HEK293 (cell line): Measurements from ENCODE around the gene NPR2.

Experiments
- CTCF ChIA-PET: fragments of 350-600 bp; formaldehyde crosslinking; extraction: SDS; loops from one replicate; lab custom pipeline; 2021; ENCODE audit warnings: antibody characterized with exemption; lab: Yijun Ruan, JAX
- POLR2A ChIA-PET: fragments of 300-600 bp; formaldehyde crosslinking; extraction: SDS; loops from one replicate; lab custom pipeline; 2020; ENCODE audit warnings: antibody characterized with exemption, inconsistent platforms; lab: Yijun Ruan, JAX
- H3K27ac ChIP-seq: fragments of 200-500 bp; sonication (Bioruptor generic); 2 replicates; pipeline ENCODE4 v1.5.1; 2014; ENCODE audit warnings: low read depth, low read length, control low read depth, inconsistent platforms; ENCODE audit errors: extremely low read depth
- H3K36me3 ChIP-seq, 2 experiments: fragments of 200-500 bp in 1 of 2; sonication (Bioruptor generic) in 1 of 2; 1 replicate in 1 of 2; 2 replicates in 1 of 2; pipeline ENCODE4 v1.5.1; 2014 to 2017; ENCODE audit warnings: inconsistent platforms in 2 of 2, low read length in 2 of 2; ENCODE audit not compliant: control insufficient read depth in 2 of 2, insufficient read depth in 1 of 2
- H3K4me1 ChIP-seq: fragments of 200-500 bp; sonication (Bioruptor generic); 2 replicates; pipeline ENCODE4 v1.5.1; 2014; ENCODE audit warnings: mild to moderate bottlenecking, low read length, inconsistent platforms; ENCODE audit not compliant: control insufficient read depth, insufficient read depth
- H3K4me3 ChIP-seq: 2 replicates; pipeline ENCODE4 v1.5.1; 2011; ENCODE audit warnings: low read depth, mild to moderate bottlenecking, control low read depth, low read length, moderate library complexity
- H3K9me3 ChIP-seq: fragments of 200-500 bp; sonication (Bioruptor generic); 2 replicates; pipeline ENCODE4 v1.5.1; 2014; ENCODE audit warnings: low read depth, low read length, inconsistent platforms; ENCODE audit not compliant: control insufficient read depth, insufficient read depth
- BCL11A ChIP-seq: fragments of 450-650 bp; formaldehyde crosslinking; IDR thresholded peaks from 2 replicates; pipeline ENCODE4 v1.5.1; 2016; ENCODE audit warnings: low read depth, missing biosample characterization, missing genetic modification characterization
- GLIS1 ChIP-seq: fragments of 450-650 bp; formaldehyde crosslinking; IDR thresholded peaks from 2 replicates; pipeline ENCODE4 v1.5.1; 2016; ENCODE audit warnings: missing biosample characterization, missing genetic modification characterization
- KLF1 ChIP-seq: fragments of 450-650 bp; formaldehyde crosslinking; IDR thresholded peaks from 2 replicates; pipeline ENCODE4 v1.5.1; 2016; ENCODE audit warnings: missing biosample characterization, missing genetic modification characterization
- KLF10 ChIP-seq: fragments of 450-650 bp; IDR thresholded peaks from 2 replicates; pipeline ENCODE4 v1.5.1; 2018; ENCODE audit warnings: missing biosample characterization, mild to moderate bottlenecking, missing genetic modification characterization
- KLF16 ChIP-seq: fragments of 450-650 bp; formaldehyde crosslinking; IDR thresholded peaks from 2 replicates; pipeline ENCODE4 v1.5.1; 2017; ENCODE audit warnings: missing biosample characterization, missing genetic modification characterization
- PRDM1 ChIP-seq: fragments of 450-650 bp; formaldehyde crosslinking; IDR thresholded peaks from 2 replicates; pipeline ENCODE4; 2016; ENCODE audit warnings: missing biosample characterization, missing genetic modification characterization
- WT1 ChIP-seq: fragments of 450-650 bp; formaldehyde crosslinking; IDR thresholded peaks from 2 replicates; pipeline ENCODE4 v1.5.1; 2016; ENCODE audit warnings: missing biosample characterization, missing genetic modification characterization
- YY2 ChIP-seq: fragments of 450-650 bp; formaldehyde crosslinking; IDR thresholded peaks from 2 replicates; pipeline ENCODE4 v1.5.1; 2016; ENCODE audit warnings: missing biosample characterization, missing genetic modification characterization
- ZBTB1 ChIP-seq: fragments of 450-650 bp; formaldehyde crosslinking; IDR thresholded peaks from 2 replicates; pipeline ENCODE4 v1.5.1; 2016; ENCODE audit warnings: missing biosample characterization, missing genetic modification characterization
- ZBTB17 ChIP-seq: fragments of 450-650 bp; formaldehyde crosslinking; IDR thresholded peaks from 2 replicates; pipeline ENCODE4 v1.5.1; 2016; ENCODE audit warnings: missing biosample characterization, missing genetic modification characterization
- ZBTB8A ChIP-seq: fragments of 450-650 bp; formaldehyde crosslinking; IDR thresholded peaks from 2 replicates; pipeline ENCODE4 v1.5.1; 2016; ENCODE audit warnings: missing biosample characterization, missing genetic modification characterization
- ZNF155 ChIP-seq: fragments of 450-650 bp; formaldehyde crosslinking; IDR thresholded peaks from 2 replicates; pipeline ENCODE4 v1.5.1; 2016; ENCODE audit warnings: missing biosample characterization, missing genetic modification characterization
- ZNF157 ChIP-seq: fragments of 450-650 bp; formaldehyde crosslinking; IDR thresholded peaks from 2 replicates; pipeline ENCODE4 v1.5.1; 2016; ENCODE audit warnings: missing biosample characterization, missing genetic modification characterization
- ZNF16 ChIP-seq: fragments of 450-650 bp; formaldehyde crosslinking; IDR thresholded peaks from 2 replicates; pipeline ENCODE4 v1.5.1; 2016; ENCODE audit warnings: low read depth, missing biosample characterization, missing genetic modification characterization
- ZNF169 ChIP-seq: fragments of 450-650 bp; formaldehyde crosslinking; IDR thresholded peaks from 2 replicates; pipeline ENCODE4 v1.5.1; 2016; ENCODE audit warnings: missing biosample characterization, missing genetic modification characterization
- ZNF23 ChIP-seq: fragments of 450-650 bp; formaldehyde crosslinking; IDR thresholded peaks from 2 replicates; pipeline ENCODE4 v1.5.1; 2016; ENCODE audit warnings: missing biosample characterization, missing genetic modification characterization, borderline replicate concordance
- ZNF335 ChIP-seq: fragments of 450-650 bp; formaldehyde crosslinking; conservative IDR thresholded peaks from 2 replicates; pipeline ENCODE4 v1.5.1; 2016; ENCODE audit warnings: missing biosample characterization, missing genetic modification characterization
- ZNF354C ChIP-seq: fragments of 450-650 bp; formaldehyde crosslinking; IDR thresholded peaks from 2 replicates; pipeline ENCODE4 v1.5.1; 2016; ENCODE audit warnings: missing biosample characterization, missing genetic modification characterization, low read depth, borderline replicate concordance
- ZNF501 ChIP-seq: fragments of 450-650 bp; formaldehyde crosslinking; IDR thresholded peaks from 2 replicates; pipeline ENCODE4 v1.5.1; 2016; ENCODE audit warnings: missing biosample characterization, missing genetic modification characterization
- ZNF571 ChIP-seq: fragments of 450-650 bp; formaldehyde crosslinking; IDR thresholded peaks from 2 replicates; pipeline ENCODE4 v1.5.0; 2017; ENCODE audit warnings: missing biosample characterization, missing genetic modification characterization
- ZNF624 ChIP-seq: fragments of 450-650 bp; formaldehyde crosslinking; IDR thresholded peaks from 2 replicates; pipeline ENCODE4 v1.5.1; 2017; ENCODE audit warnings: missing biosample characterization, missing genetic modification characterization
- ZNF664 ChIP-seq: fragments of 450-650 bp; formaldehyde crosslinking; IDR thresholded peaks from 2 replicates; pipeline ENCODE4 v1.5.1; 2016; ENCODE audit warnings: missing biosample characterization, missing genetic modification characterization
- ZNF76 ChIP-seq: fragments of 450-650 bp; formaldehyde crosslinking; IDR thresholded peaks from 2 replicates; pipeline ENCODE4; 2016; ENCODE audit warnings: low read depth, missing biosample characterization, missing genetic modification characterization, borderline replicate concordance
- ZNF777 ChIP-seq: fragments of 450-650 bp; formaldehyde crosslinking; IDR thresholded peaks from 2 replicates; pipeline ENCODE4 v1.5.1; 2017; ENCODE audit warnings: missing biosample characterization, missing genetic modification characterization, borderline replicate concordance
- ZNF791 ChIP-seq: fragments of 450-650 bp; formaldehyde crosslinking; IDR thresholded peaks from 2 replicates; pipeline ENCODE4 v1.5.1; 2016; ENCODE audit warnings: missing biosample characterization, missing genetic modification characterization
- TF ChIP-seq, protein P1 (sequence below): fragments of 450-650 bp; formaldehyde crosslinking; IDR thresholded peaks from 2 replicates; pipeline ENCODE4 v1.5.1; 2016; ENCODE audit warnings: missing biosample characterization, missing genetic modification characterization, low read depth
- TF ChIP-seq, protein P2 (sequence below): fragments of 450-650 bp; formaldehyde crosslinking; IDR thresholded peaks from 2 replicates; pipeline ENCODE4 v1.5.1; 2016; ENCODE audit warnings: missing biosample characterization, missing genetic modification characterization
- TF ChIP-seq, protein P3 (sequence below): fragments of 450-650 bp; formaldehyde crosslinking; IDR thresholded peaks from 2 replicates; pipeline ENCODE4 v1.5.1; 2016; ENCODE audit warnings: missing biosample characterization, missing genetic modification characterization
- TF ChIP-seq, protein P4 (sequence below): fragments of 450-650 bp; formaldehyde crosslinking; IDR thresholded peaks from 2 replicates; pipeline ENCODE4 v1.5.1; 2017; ENCODE audit warnings: missing biosample characterization, missing genetic modification characterization
- TF ChIP-seq, protein P5 (sequence below): fragments of 450-650 bp; formaldehyde crosslinking; IDR thresholded peaks from 2 replicates; pipeline ENCODE4 v1.5.1; 2016; ENCODE audit warnings: missing biosample characterization, missing genetic modification characterization

Gene NPR2

DNA sequence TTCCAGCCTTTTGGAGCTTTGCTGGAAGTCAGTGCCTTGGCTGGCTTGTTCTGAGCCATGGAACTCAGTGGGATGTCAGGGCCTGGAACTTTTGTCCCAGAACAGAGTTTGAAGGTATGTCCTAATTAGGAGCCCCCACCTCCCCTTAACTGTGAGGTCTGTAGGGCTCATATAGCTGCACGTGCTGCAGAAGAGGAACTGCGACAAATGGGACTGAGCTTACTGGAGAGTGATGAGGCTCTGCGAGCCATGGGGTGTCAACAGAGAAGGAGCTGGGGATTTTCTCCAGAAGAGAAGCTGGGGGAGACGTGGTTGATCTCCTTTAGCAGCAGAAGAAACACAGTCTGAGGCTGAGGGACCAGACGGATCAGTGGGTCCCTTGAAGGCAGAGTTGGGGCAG is 48.5 kb downstream of the NPR2 start:
- Histone ChIP-seq H3K9me3 (no peaks in the 10 kb centered on the region), H3K27ac (no peak overlapping the region), H3K36me3 (peaks cover 0 to 19% of the 10 kb centered on the region in 2 experiments; a peak in 1 of 3 replicates), H3K4me1 (no peaks in the 10 kb centered on the region), H3K4me3 (no peak overlapping the region)
- ChIA-PET POLR2A (no interaction called here), CTCF (interaction anchor here (0.7 to 2.2 kb wide), 5 partner anchors 11 to 106 kb away, joined by 3 to 11 read pairs (median 4); no protein-coding TSS in a partner anchor)
- TF ChIP-seq ZBTB1 (tag by site-specific recombination) (no peak), KLF16 (tag by site-specific recombination) (no peak), ZBTB17 (tag by site-specific recombination) (no peak), ZNF777 (no peak)
- TF ChIP-seq, protein P1, sequence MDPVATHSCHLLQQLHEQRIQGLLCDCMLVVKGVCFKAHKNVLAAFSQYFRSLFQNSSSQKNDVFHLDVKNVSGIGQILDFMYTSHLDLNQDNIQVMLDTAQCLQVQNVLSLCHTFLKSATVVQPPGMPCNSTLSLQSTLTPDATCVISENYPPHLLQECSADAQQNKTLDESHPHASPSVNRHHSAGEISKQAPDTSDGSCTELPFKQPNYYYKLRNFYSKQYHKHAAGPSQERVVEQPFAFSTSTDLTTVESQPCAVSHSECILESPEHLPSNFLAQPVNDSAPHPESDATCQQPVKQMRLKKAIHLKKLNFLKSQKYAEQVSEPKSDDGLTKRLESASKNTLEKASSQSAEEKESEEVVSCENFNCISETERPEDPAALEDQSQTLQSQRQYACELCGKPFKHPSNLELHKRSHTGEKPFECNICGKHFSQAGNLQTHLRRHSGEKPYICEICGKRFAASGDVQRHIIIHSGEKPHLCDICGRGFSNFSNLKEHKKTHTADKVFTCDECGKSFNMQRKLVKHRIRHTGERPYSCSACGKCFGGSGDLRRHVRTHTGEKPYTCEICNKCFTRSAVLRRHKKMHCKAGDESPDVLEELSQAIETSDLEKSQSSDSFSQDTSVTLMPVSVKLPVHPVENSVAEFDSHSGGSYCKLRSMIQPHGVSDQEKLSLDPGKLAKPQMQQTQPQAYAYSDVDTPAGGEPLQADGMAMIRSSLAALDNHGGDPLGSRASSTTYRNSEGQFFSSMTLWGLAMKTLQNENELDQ (tag by site-specific recombination) = no peak

DNA sequence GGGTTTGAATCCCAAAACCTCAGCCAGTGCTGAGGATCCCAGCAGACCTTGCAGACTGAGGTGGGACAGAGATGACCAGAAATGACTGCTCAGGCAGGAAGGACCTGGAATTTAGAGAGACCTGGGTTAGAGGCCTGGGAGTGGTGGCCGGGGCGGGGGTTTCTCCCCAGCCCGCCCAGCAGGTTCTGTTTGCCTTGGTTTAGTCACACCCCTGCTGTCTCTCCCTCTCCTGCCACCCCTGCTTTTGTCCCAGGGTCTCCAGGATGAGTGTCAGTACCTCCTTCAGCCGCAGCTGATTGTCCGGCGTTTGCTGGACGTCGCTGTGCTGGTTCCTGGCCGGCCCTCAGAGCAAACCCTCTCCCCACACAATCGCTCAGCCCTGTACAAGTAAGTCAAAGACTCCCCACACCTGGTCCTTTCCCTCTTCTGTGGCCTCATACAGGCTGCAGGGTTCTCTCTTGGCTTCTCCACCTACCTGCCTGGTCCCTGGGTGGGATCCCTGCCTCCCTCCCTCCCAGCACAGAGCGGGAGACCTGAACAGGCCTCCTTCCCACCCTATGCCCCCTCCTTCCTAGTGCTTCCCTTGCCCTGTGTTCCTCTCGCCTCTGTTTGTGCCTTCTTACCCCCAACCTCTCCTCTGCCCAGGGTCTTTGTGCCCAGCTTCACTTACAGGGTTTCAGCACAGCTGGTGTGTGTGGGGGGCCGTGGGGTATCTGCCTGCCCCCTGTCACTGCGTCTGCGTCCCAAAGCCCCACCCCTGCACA is 49.7 kb downstream of the NPR2 start:
- CTCF ChIA-PET = interaction anchor here (0.6 to 2.2 kb wide), 5 partner anchors 15 to 105 kb away, joined by 4 to 11 read pairs (median 5); no protein-coding TSS in a partner anchor
- POLR2A ChIA-PET = no interaction called here

DNA sequence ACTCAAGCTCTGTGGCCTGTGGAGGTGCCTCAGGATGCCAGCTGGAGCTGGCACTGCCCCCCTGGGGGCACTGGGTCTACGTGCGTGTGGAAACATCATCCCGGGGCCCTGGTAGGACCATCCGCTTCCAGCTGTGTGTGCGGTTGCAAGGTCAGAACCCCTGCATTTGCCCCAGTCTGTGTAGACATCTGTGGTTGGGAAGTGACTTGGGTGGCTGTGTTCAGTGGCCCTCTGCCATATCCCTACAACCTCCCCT is 50.2 kb downstream of the NPR2 start:
- Histone ChIP-seq H3K27ac (no peak overlapping the region), H3K9me3 (no peaks in the 10 kb centered on the region), H3K4me1 (no peaks in the 10 kb centered on the region), H3K4me3 (no peak overlapping the region), H3K36me3 (peaks cover 0 to 13% of the 10 kb centered on the region in 2 experiments; a peak in 1 of 3 replicates)
- ChIA-PET POLR2A (no interaction called here), CTCF (interaction anchor here (0.6 to 1.6 kb wide), 3 partner anchors 19 to 105 kb away, joined by 3 to 5 read pairs (median 5); no protein-coding TSS in a partner anchor)
- no peak for TF ChIP-seq ZNF624
- no peak for TF ChIP-seq GLIS1 (tag by site-specific recombination)
- TF ChIP-seq, protein P2, sequence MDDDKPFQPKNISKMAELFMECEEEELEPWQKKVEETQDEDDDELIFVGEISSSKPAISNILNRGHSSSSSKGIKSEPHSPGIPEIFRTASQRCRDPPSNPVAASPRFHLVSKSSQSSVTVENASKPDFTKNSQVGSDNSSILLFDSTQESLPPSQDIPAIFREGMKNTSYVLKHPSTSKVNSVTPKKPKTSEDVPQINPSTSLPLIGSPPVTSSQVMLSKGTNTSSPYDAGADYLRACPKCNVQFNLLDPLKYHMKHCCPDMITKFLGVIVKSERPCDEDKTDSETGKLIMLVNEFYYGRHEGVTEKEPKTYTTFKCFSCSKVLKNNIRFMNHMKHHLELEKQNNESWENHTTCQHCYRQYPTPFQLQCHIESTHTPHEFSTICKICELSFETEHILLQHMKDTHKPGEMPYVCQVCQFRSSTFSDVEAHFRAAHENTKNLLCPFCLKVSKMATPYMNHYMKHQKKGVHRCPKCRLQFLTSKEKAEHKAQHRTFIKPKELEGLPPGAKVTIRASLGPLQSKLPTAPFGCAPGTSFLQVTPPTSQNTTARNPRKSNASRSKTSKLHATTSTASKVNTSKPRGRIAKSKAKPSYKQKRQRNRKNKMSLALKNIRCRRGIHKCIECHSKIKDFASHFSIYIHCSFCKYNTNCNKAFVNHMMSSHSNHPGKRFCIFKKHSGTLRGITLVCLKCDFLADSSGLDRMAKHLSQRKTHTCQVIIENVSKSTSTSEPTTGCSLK (tag by site-specific recombination) = no peak
- no peak for TF ChIP-seq PRDM1 (tag by site-specific recombination)
- no peak for TF ChIP-seq ZNF571 (tag by site-specific recombination)
- no peak for TF ChIP-seq ZBTB8A (tag by site-specific recombination)
- no peak for TF ChIP-seq ZNF354C (tag by site-specific recombination)
- no peak for TF ChIP-seq ZNF23 (tag by site-specific recombination)

More for the DNA sequence above, 49.7 kb downstream of the NPR2 start:
- Histone ChIP-seq H3K4me3 (no peak overlapping the region), H3K36me3 (peaks cover 0 to 11% of the 10 kb centered on the region in 2 experiments; a peak in 1 of 3 replicates), H3K27ac (no peak overlapping the region), H3K4me1 (no peaks in the 10 kb centered on the region), H3K9me3 (no peaks in the 10 kb centered on the region)
- TF ChIP-seq ZNF157 (tag by site-specific recombination) (no peak), ZNF169 (no peak), ZNF501 (tag by site-specific recombination) (no peak), ZNF791 (tag by site-specific recombination) (no peak), YY2 (tag by site-specific recombination) (no peak), BCL11A (tag by site-specific recombination) (no peak), ZNF155 (tag by site-specific recombination) (no peak), KLF1 (tag by site-specific recombination) (no peak), ZNF664 (no peak), KLF10 (tag by site-specific recombination) (no peak), ZNF76 (tag by site-specific recombination) (no peak), ZBTB17 (tag by site-specific recombination) (no peak), ZNF335 (tag by site-specific recombination) (no peak), WT1 (no peak), ZNF16 (no peak)
- TF ChIP-seq, protein P3, sequence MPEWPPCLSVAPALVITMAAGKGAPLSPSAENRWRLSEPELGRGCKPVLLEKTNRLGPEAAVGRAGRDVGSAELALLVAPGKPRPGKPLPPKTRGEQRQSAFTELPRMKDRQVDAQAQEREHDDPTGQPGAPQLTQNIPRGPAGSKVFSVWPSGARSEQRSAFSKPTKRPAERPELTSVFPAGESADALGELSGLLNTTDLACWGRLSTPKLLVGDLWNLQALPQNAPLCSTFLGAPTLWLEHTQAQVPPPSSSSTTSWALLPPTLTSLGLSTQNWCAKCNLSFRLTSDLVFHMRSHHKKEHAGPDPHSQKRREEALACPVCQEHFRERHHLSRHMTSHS (tag by site-specific recombination) = no peak
- TF ChIP-seq, protein P4, sequence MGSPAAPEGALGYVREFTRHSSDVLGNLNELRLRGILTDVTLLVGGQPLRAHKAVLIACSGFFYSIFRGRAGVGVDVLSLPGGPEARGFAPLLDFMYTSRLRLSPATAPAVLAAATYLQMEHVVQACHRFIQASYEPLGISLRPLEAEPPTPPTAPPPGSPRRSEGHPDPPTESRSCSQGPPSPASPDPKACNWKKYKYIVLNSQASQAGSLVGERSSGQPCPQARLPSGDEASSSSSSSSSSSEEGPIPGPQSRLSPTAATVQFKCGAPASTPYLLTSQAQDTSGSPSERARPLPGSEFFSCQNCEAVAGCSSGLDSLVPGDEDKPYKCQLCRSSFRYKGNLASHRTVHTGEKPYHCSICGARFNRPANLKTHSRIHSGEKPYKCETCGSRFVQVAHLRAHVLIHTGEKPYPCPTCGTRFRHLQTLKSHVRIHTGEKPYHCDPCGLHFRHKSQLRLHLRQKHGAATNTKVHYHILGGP (tag by site-specific recombination) = no peak
- TF ChIP-seq, protein P5, sequence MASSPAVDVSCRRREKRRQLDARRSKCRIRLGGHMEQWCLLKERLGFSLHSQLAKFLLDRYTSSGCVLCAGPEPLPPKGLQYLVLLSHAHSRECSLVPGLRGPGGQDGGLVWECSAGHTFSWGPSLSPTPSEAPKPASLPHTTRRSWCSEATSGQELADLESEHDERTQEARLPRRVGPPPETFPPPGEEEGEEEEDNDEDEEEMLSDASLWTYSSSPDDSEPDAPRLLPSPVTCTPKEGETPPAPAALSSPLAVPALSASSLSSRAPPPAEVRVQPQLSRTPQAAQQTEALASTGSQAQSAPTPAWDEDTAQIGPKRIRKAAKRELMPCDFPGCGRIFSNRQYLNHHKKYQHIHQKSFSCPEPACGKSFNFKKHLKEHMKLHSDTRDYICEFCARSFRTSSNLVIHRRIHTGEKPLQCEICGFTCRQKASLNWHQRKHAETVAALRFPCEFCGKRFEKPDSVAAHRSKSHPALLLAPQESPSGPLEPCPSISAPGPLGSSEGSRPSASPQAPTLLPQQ (tag by site-specific recombination) = no peak
